ENCODE results near the gene LATS2.

Gene LATS2

GRCh38 chr13:21060338-21061028 is 903 bp downstream of the LATS2 start:
- H3K4me2 ChIP-seq = no peak overlapping the region
- H3K36me3 ChIP-seq (ENCODE audit: insufficient read depth) = no peaks in the 10 kb centered on the region
- no peak overlapping the region for H3K4me3 ChIP-seq (IDR thresholded peaks at IDR 0.05; ENCODE audit: insufficient read depth, low read depth, low read length)
- H2AFZ ChIP-seq (ENCODE audit: low read depth) = no peak overlapping the region; the same call in 1 of the 2 replicates
- H3K27me3 ChIP-seq (ENCODE audit: insufficient read depth, low read depth) = no peaks in the 10 kb centered on the region
- H3K4me1 ChIP-seq (ENCODE audit: low read depth, poor library complexity, severe bottlenecking) = no peaks in the 10 kb centered on the region
- TF ChIP-seq, protein P1, sequence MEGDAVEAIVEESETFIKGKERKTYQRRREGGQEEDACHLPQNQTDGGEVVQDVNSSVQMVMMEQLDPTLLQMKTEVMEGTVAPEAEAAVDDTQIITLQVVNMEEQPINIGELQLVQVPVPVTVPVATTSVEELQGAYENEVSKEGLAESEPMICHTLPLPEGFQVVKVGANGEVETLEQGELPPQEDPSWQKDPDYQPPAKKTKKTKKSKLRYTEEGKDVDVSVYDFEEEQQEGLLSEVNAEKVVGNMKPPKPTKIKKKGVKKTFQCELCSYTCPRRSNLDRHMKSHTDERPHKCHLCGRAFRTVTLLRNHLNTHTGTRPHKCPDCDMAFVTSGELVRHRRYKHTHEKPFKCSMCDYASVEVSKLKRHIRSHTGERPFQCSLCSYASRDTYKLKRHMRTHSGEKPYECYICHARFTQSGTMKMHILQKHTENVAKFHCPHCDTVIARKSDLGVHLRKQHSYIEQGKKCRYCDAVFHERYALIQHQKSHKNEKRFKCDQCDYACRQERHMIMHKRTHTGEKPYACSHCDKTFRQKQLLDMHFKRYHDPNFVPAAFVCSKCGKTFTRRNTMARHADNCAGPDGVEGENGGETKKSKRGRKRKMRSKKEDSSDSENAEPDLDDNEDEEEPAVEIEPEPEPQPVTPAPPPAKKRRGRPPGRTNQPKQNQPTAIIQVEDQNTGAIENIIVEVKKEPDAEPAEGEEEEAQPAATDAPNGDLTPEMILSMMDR (conservative IDR thresholded peaks at IDR 0.05; ENCODE audit: low read depth, low read length) = no peak
- H3K9ac ChIP-seq = 0 out of 2 replicates have a peak overlapping the region, but pooled peaks have one; percentile 67
- no peaks in the 10 kb centered on the region for H3K79me2 ChIP-seq (ENCODE audit: insufficient read depth, low read depth)
- H3K27ac ChIP-seq = no peak overlapping the region
- no peaks in the 10 kb centered on the region for H4K20me1 ChIP-seq (ENCODE audit: insufficient read depth)

GRCh38 chr13:21059641-21060337 is 1.6 kb downstream of the LATS2 start:
- TF ChIP-seq, protein P1 (conservative IDR thresholded peaks at IDR 0.05; ENCODE audit: low read depth, low read length) = no peak
- Histone ChIP-seq H3K4me1 (ENCODE audit: low read depth, poor library complexity, severe bottlenecking) (no peaks in the 10 kb centered on the region), H3K36me3 (ENCODE audit: insufficient read depth) (no peaks in the 10 kb centered on the region), H4K20me1 (ENCODE audit: insufficient read depth) (no peaks in the 10 kb centered on the region), H3K27me3 (ENCODE audit: insufficient read depth, low read depth) (no peaks in the 10 kb centered on the region), H2AFZ (ENCODE audit: low read depth) (no peak overlapping the region), H3K4me3 (IDR thresholded peaks at IDR 0.05; ENCODE audit: insufficient read depth, low read depth, low read length) (no peak overlapping the region), H3K79me2 (ENCODE audit: insufficient read depth, low read depth) (no peaks in the 10 kb centered on the region), H3K4me2 (no peak overlapping the region), H3K27ac (no peak overlapping the region), H3K9ac (no peak overlapping the region)

- no peaks in the 10 kb centered on the region for H3K27me3 ChIP-seq (ENCODE audit: insufficient read depth, low read depth)
- H3K9ac ChIP-seq = no peak overlapping the region
- H3K27ac ChIP-seq = no peak overlapping the region
- H2AFZ ChIP-seq (ENCODE audit: low read depth) = no peak overlapping the region
- no peak overlapping the region for H3K4me3 ChIP-seq (IDR thresholded peaks at IDR 0.05; ENCODE audit: insufficient read depth, low read depth, low read length)
- TF ChIP-seq, protein P1 (conservative IDR thresholded peaks at IDR 0.05; ENCODE audit: low read depth, low read length) = no peak
- H4K20me1 ChIP-seq (ENCODE audit: insufficient read depth) = no peaks in the 10 kb centered on the region
- H3K79me2 ChIP-seq (ENCODE audit: insufficient read depth, low read depth) = no peaks in the 10 kb centered on the region
- H3K4me1 ChIP-seq (ENCODE audit: low read depth, poor library complexity, severe bottlenecking) = no peaks in the 10 kb centered on the region
- no peak overlapping the region for H3K4me2 ChIP-seq
- H3K36me3 ChIP-seq (ENCODE audit: insufficient read depth) = no peaks in the 10 kb centered on the region
Observed at GRCh38 chr13:21058361-21058760, 3.0 kb downstream of the LATS2 start.

DNA sequence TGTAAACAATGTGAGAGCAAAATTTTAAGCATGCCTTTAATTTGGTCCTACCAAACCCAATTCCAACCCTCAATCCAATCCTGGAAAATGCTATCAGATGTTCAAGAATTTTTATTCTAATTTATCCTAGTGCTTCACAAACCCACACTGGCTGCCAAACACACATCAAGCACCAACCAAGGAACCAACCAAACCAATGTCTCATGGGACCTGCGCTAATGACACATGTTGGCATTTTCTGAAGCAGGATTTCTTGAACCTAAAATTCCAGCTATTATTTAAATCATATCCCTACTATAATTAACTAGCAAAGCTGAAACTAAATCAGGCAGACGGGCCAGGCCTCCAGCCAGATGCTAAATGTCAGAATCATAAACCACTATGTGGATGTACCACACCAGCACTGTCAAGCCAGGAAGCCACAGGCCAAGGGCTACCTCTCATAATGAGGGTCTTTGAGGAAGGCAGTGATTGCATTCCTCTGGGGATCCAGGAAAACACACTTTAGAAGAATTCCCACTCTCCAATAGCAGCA is 5.8 kb downstream of the LATS2 start:
- H3K79me2 ChIP-seq (ENCODE audit: insufficient read depth, low read depth) = no peaks in the 10 kb centered on the region
- no peak overlapping the region for H3K4me2 ChIP-seq
- H2AFZ ChIP-seq (ENCODE audit: low read depth) = no peak overlapping the region

More for the DNA sequence above, 5.8 kb downstream of the LATS2 start:
- Histone ChIP-seq H3K27me3 (ENCODE audit: insufficient read depth, low read depth) (no peaks in the 10 kb centered on the region), H3K9ac (no peak overlapping the region), H3K36me3 (ENCODE audit: insufficient read depth) (no peaks in the 10 kb centered on the region), H3K4me1 (ENCODE audit: low read depth, poor library complexity, severe bottlenecking) (no peaks in the 10 kb centered on the region), H3K27ac (no peak overlapping the region), H4K20me1 (ENCODE audit: insufficient read depth) (no peaks in the 10 kb centered on the region), H3K4me3 (IDR thresholded peaks at IDR 0.05; ENCODE audit: insufficient read depth, low read depth, low read length) (no peak overlapping the region)
- TF ChIP-seq, protein P1 (conservative IDR thresholded peaks at IDR 0.05; ENCODE audit: low read depth, low read length) = no peak

All from KMS-11 (cell line).